Mucosa of rectum (tissue), 2 donors: ENCODE measurements around the gene SPAG7.
"Not testable (repeated sequence)": the region's sequence is repeated elsewhere in the genome, so short reads cannot be mapped to it uniquely, and the experiment has no call there.

Experiments
- H3K27ac ChIP-seq, 2 donors: one replicate each; pipeline ENCODE4 v1.7.0; 2013; ENCODE audit warnings: inconsistent platforms in 2 of 2, low read depth in 2 of 2, low read length in 2 of 2
- H3K27me3 ChIP-seq, 2 donors: one replicate each; pipeline ENCODE4 v1.7.0; 2013; ENCODE audit warnings: low read length in 2 of 2; ENCODE audit not compliant: control insufficient read depth in 2 of 2, insufficient read depth in 2 of 2
- H3K36me3 ChIP-seq, 2 donors: one replicate each; pipeline ENCODE4 v1.7.0; 2013; ENCODE audit warnings: low read length in 2 of 2; ENCODE audit not compliant: control insufficient read depth in 2 of 2, insufficient read depth in 2 of 2
- H3K4me1 ChIP-seq, 2 donors: one replicate each; pipeline ENCODE4 v1.7.0; 2013; ENCODE audit warnings: low read length in 2 of 2, mild to moderate bottlenecking in 1 of 2; ENCODE audit not compliant: control insufficient read depth in 2 of 2, insufficient read depth in 2 of 2
- H3K4me3 ChIP-seq, 2 donors: one replicate each; pipeline ENCODE4 v1.7.0; 2013; ENCODE audit warnings: low read length in 2 of 2
- H3K9ac ChIP-seq, 2 donors: one replicate each; pipeline ENCODE4 v1.7.0; 2013; ENCODE audit warnings: low read length in 2 of 2, low read depth in 1 of 2, mild to moderate bottlenecking in 1 of 2
- H3K9me3 ChIP-seq, 2 donors: one replicate each; pipeline ENCODE4 v1.7.0; 2013; ENCODE audit warnings: low read length in 2 of 2; ENCODE audit not compliant: control insufficient read depth in 2 of 2
- donor health status: healthy.
- donor health status: Normal muscosa, but diverticular disease.

Gene SPAG7

DNA sequence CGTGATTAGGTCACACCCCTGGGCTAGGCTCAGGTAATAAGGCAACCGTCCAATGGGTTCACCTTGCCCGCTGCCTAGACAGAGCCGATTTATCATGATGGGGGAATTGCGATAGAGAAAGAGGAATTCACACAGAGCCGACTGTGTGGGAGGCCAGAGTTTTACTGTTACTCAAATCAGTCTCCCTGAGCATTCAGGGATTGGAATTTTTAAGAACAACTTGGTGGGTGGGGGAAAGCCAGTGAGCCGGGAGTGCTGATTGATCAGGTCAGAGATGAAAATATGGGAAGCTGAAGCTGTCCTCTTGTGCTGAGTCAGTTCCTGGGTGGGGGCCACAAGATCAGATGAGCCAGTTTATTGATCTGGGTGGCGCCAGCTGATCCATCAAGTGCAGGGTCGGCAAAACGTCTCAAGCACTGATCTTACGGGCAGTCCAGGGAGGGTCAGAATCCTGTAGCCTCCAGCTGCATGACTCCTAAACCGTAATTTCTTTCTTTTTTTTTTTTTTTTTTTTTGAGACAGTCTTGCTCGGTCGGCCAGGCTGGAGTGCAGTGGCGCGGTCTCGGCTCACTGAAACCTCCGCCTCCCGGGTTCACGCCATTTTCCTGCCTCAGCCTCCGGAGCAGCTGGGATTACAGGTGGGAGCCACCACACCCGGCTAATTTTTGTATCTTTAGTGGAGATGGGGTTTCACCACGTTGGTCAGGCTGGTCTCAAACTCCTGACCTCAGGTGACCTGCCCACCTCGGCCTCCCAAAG lies 40.9 kb downstream of the SPAG7 start:
- H3K9ac ChIP-seq, H3K27me3 ChIP-seq, H3K27ac ChIP-seq, H3K4me3 ChIP-seq, H3K36me3 ChIP-seq, H3K4me1 ChIP-seq, H3K9me3 ChIP-seq: not testable (repeated sequence)

DNA sequence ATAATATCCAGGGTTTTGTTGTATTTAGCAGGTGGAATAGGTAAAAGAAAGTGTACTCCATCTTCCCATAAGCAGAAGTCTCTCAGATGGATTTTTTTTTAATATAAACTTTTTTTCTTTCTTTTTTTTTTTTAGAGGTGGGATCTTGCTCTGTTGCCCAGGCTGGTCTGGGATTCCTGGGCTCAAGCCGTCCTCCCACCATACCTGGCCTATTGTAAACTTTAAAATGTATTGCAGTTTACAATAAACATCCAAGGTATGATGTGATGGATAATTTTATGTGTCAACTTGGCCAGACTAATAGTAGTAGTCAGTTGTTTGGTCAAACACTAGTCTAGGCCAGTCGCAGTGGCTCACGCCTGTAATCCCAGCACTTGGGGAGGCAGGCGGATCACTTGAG lies 46.3 kb downstream of the SPAG7 start:
- no peaks in the 10 kb centered on the region for H3K36me3 ChIP-seq
- H3K4me1 ChIP-seq, result no peaks in the 10 kb centered on the region
- no peak overlapping the region for H3K27ac ChIP-seq
- H3K9me3 ChIP-seq, result no peaks in the 10 kb centered on the region
- no peaks in the 10 kb centered on the region for H3K27me3 ChIP-seq
- H3K9ac ChIP-seq, result no peak overlapping the region
- H3K4me3 ChIP-seq, result no peak overlapping the region

DNA sequence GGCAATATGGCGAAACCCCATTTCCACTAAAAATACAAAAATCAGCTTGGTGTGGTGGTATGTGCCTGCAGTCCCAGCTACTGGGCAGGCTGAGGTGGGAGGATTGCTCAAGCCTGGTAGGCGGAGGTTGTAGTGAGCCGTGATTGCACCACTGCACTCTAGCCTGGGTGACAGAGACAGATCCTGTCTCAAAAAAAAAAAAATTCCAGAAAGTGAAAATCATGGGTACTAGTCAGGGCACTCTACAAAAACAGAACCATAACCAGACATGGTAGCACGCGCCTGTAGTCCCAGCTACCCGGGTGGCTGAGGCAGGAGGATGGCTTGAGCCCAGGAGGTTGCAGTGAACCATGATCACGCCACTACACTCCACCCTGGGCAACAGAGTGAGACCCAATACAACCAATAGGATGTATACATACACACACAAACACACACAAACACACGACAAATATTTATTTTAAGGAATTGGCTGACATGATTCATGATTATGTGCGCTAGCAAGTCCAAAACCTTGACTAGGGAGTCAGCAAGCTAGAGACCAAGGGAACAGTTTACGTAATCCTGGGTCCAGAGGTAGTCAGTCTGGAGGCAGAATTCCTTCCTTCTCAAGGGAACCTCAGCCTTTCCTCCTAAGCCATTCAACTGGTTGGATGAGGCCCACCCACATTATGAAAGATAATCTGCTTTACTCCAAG lies 47.1 kb downstream of the SPAG7 start:
- Histone ChIP-seq H3K27me3 (no peaks in the 10 kb centered on the region), H3K4me1 (no peaks in the 10 kb centered on the region), H3K4me3 (no peak overlapping the region), H3K27ac (no peak overlapping the region), H3K36me3 (no peaks in the 10 kb centered on the region), H3K9ac (no peak overlapping the region), H3K9me3 (no peaks in the 10 kb centered on the region)

DNA sequence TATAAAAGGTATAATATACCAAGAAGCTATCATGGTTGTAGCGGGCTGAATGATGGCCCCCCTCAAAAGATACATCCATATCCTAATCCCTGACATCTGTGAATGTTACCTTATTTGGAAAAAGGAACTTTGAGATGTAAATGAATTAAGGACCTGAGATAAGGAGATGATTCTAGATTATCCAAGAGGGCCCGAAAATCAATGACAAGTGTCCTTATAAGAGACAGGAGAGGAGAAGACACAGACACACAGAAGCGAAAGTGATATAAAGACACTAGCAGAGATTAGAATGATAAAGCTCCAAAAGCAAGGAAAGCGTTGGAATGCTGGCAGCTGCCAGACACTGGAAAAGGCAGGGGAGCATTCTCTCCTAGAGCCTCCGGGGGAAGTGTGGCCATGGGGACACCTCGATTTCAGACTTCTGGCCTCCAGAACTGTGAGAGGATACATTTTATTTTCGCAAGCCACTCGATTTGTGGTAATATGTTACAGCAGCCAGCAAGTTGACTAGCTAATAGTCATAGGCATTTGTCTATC lies 48.0 kb downstream of the SPAG7 start:
- Histone ChIP-seq H3K9me3 (no peaks in the 10 kb centered on the region), H3K27ac (no peak overlapping the region), H3K36me3 (no peaks in the 10 kb centered on the region), H3K27me3 (no peaks in the 10 kb centered on the region), H3K9ac (no peak overlapping the region), H3K4me1 (no peaks in the 10 kb centered on the region), H3K4me3 (no peak overlapping the region)

DNA sequence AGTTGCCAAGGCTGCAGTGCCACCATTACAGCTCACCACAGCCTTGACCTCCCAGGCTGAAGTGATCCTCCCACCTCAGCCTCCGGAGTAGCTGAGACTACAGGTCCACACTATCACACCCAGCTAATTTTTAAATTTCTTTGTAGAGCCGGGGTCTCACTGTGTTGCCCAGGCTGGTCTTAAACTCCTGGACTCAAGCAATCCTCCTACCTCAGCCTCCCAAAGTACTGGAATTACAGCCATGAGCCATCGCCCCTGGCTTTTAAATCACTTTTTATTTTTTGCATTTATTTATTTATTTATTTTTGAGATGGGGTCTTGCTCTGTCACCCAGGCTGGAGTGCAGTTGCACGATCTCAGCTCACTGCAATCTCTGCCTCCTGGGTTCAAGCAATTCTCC lies 53.1 kb downstream of the SPAG7 start:
- not testable (repeated sequence) for H3K4me1 ChIP-seq, H3K27me3 ChIP-seq, H3K36me3 ChIP-seq, H3K9me3 ChIP-seq, H3K27ac ChIP-seq, H3K9ac ChIP-seq, H3K4me3 ChIP-seq

DNA sequence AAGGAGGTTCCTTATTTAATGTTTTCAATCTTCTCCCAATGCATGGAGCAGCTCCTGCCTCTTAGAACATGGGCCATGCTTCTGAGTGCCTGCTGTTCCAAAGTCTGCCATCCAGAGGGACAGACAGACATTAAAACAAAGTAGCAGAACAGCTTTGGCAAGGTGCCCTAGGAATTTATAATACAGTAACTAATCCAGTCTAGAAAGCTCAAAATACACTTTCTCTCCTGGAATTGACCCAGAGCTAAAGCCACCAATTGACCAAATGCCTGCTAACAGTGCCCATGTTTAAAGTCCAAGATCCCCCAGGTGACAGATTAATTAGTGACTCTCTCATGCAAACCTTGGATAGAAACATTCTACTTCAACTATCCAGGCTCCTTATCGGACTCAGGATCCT lies 53.6 kb downstream of the SPAG7 start:
- Histone ChIP-seq H3K27ac (no peak overlapping the region), H3K9ac (no peak overlapping the region), H3K9me3 (no peaks in the 10 kb centered on the region), H3K36me3 (no peaks in the 10 kb centered on the region), H3K4me3 (no peak overlapping the region), H3K27me3 (no peaks in the 10 kb centered on the region), H3K4me1 (peaks cover 2% of the 10 kb centered on the region in 2 donors)
